NCI-H1417 treated with DMSO at 0.1 percent for 48 hours (cell line): Measurements from ENCODE around the gene ISG15.
"Not testable (repeated sequence)": the region's sequence is repeated elsewhere in the genome, so short reads cannot be mapped to it uniquely, and the experiment has no call there.

Experiments used
- DNase-seq: peaks from one replicate; lab custom pipeline; 2025; lab: John Stamatoyannopoulos, UW

Gene ISG15

GRCh38 chr1:1030867-1031658, 17.8 kb downstream of the ISG15 start:
- DNase-seq: not testable (repeated sequence)

GRCh38 chr1:1031659-1032235, 18.4 kb downstream of the ISG15 start:
- DNase-seq: no peak

GRCh38 chr1:1032424-1032823, 19.1 kb downstream of the ISG15 start:
- no peak for DNase-seq

GRCh38 chr1:1033009-1033587, 19.8 kb downstream of the ISG15 start:
- peak; percentile 51 for DNase-seq

GRCh38 chr1:1033731-1034438, 20.6 kb downstream of the ISG15 start:
- DNase-seq: no peak

- DNase-seq: no peak
Observed at GRCh38 chr1:1034439-1034781, 21.1 kb downstream of the ISG15 start.

GRCh38 chr1:1035291-1035943, 22.1 kb downstream of the ISG15 start:
- no peak for DNase-seq

GRCh38 chr1:1037366-1038327, 24.4 kb downstream of the ISG15 start:
- no peak for DNase-seq

- DNase-seq: no peak
Observed at GRCh38 chr1:1038694-1039093, 25.4 kb downstream of the ISG15 start.

- DNase-seq: no peak
Observed at GRCh38 chr1:1039145-1039910, 26.0 kb downstream of the ISG15 start.

GRCh38 chr1:1040004-1040991, 27.0 kb downstream of the ISG15 start:
- no peak for DNase-seq

- no peak for DNase-seq
Observed at GRCh38 chr1:1041092-1041523, 27.8 kb downstream of the ISG15 start.

- DNase-seq: no peak
Observed at GRCh38 chr1:1041873-1042272, 28.6 kb downstream of the ISG15 start.

GRCh38 chr1:1042835-1043234, 29.5 kb downstream of the ISG15 start:
- no peak for DNase-seq

GRCh38 chr1:1043411-1043810, 30.1 kb downstream of the ISG15 start:
- DNase-seq: no peak

GRCh38 chr1:1043921-1044320, 30.6 kb downstream of the ISG15 start:
- DNase-seq: no peak

GRCh38 chr1:1044455-1045078, 31.3 kb downstream of the ISG15 start:
- no peak for DNase-seq

- DNase-seq: no peak
Observed at GRCh38 chr1:1045129-1045528, 31.8 kb downstream of the ISG15 start.

- no peak for DNase-seq
Observed at GRCh38 chr1:1046243-1046642, 32.9 kb downstream of the ISG15 start.
